T-helper 2 cell (primary cell): Measurements from ENCODE around the gene MRTFB.

Experiments
- DNase-seq, 5 experiments: peaks; one replicate each; pipeline versions ENCODE4 v3.0.0 to v3.0.0-alpha.2; 2012 to 2022

The MRTFB gene

DNA sequence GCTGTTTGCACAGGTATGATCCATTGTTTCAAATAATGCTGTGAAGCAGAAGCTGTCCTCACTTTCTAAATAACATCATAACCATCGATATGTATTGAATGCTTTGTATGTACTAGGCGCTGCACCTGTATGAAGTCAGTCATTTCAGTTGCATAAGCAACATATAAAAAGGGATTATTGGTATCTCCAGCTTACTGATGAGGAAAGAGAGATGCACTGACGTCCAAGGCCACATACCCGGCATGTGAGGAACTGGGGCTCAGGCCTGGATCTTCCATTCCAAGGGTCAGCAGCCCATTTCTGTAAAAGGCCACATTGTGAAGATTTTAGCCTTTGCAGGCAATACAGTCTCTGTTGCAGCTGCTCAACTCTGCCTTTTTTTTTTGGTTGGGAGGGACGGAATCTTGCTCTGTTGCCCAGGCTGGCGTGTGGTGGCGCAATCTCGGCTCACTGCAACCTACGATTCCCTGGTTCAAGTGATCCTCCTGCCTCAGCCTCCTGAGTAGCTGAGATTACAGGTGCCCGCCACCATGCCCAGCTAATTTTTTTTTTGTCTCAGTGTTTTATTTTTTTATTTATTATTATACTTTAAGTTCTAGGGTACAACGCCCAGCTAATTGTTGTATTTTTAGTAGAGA lies 244.7 kb downstream of the MRTFB start:
- no peak for DNase-seq
